Testis (tissue), 2 donors: ENCODE measurements around the gene PAX7.

Experiments used
- CTCF ChIP-seq, 3 experiments: fragments of 450-650 bp in 2 of 3; fragments of 200-600 bp in 1 of 3; sonication (generic) in 1 of 3; IDR thresholded peaks; one replicate each; pipeline ENCODE4 v1.5.1; 2016 to 2019; ENCODE audit warnings: antibody characterized with exemption in 3 of 3, mild to moderate bottlenecking in 2 of 3, moderate library complexity in 1 of 3
- POLR2A ChIP-seq: fragments of 450-650 bp; IDR thresholded peaks from one replicate; pipeline ENCODE4 v1.6.1; 2017; ENCODE audit warnings: antibody characterized with exemption, mild to moderate bottlenecking, moderate library complexity

- TF ChIP-seq CTCF (IDR thresholded peaks at IDR 0.05) (peak in 2 of 3 experiments; percentile 71 to 74), POLR2A (no peak)
Observed at GRCh38 chr1:18581420-18581880, 49.2 kb upstream of the PAX7 start.
